Thoracic aorta (tissue), 2 donors: Measurements from ENCODE around the gene SORBS2. TPM values are rescaled to one million over a fixed set of nuclear protein-coding genes. Genes with fewer than 3 reads are reported as not detected.

Source experiments
- ATAC-seq: fragments of 150-250 bp; one replicate; pipeline ENCODE4 v1.8.0; 2017; ENCODE audit warnings: low read depth; ENCODE audit not compliant: insufficient number of reproducible peaks, low FRiP score
- DNase-seq: peaks from one replicate; pipeline ENCODE4 v3.0.0-alpha.2; 2020; ENCODE audit warnings: low spot score
- H3K27ac ChIP-seq, 2 donors: fragments of 200-600 bp; sonication (generic); 1 replicate in 1 of 2; 2 replicates in 1 of 2; pipeline ENCODE4 v1.5.1; 2016; ENCODE audit warnings: mild to moderate bottlenecking in 2 of 2, moderate library complexity in 2 of 2
- H3K27me3 ChIP-seq: fragments of 200-600 bp; sonication (generic); replicated peaks from 2 replicates; pipeline ENCODE4 v1.6.0; 2016; ENCODE audit warnings: mild to moderate bottlenecking; ENCODE audit not compliant: insufficient read depth
- H3K36me3 ChIP-seq: fragments of 200-600 bp; sonication (generic); one replicate; pipeline ENCODE4 v1.5.1; 2016
- H3K4me1 ChIP-seq, 2 donors: fragments of 200-600 bp; sonication (generic); 1 replicate in 1 of 2; 2 replicates in 1 of 2; pipeline versions ENCODE4 v1.5.1 to v1.6.0; 2016; ENCODE audit warnings: low read depth in 2 of 2, mild to moderate bottlenecking in 1 of 2; ENCODE audit not compliant: control insufficient read depth in 1 of 2
- H3K4me3 ChIP-seq: fragments of 200-600 bp; sonication (generic); 2 replicates; pipeline ENCODE4 v1.5.1; 2016; ENCODE audit warnings: mild to moderate bottlenecking
- H3K9me3 ChIP-seq: fragments of 200-600 bp; sonication (generic); 2 replicates; pipeline ENCODE4 v1.5.1; 2016
- total RNA-seq, 2 donors: library from RNA; depleted of rRNA; stranded (reverse); fragments of >200 nt; gene quantifications; one replicate each; pipeline versions ENCODE4 v1.1.0 to v1.2.3, GENCODE V29; 2016
- TF ChIP-seq, protein P1 (sequence below): fragments of 200-600 bp; sonication (generic); IDR thresholded peaks from one replicate; pipeline ENCODE4 v1.5.1; 2019; ENCODE audit warnings: antibody characterized with exemption

SORBS2 gene
- total RNA-seq, 2 donors from 2014 or later, result 268 to 443 TPM

DNA sequence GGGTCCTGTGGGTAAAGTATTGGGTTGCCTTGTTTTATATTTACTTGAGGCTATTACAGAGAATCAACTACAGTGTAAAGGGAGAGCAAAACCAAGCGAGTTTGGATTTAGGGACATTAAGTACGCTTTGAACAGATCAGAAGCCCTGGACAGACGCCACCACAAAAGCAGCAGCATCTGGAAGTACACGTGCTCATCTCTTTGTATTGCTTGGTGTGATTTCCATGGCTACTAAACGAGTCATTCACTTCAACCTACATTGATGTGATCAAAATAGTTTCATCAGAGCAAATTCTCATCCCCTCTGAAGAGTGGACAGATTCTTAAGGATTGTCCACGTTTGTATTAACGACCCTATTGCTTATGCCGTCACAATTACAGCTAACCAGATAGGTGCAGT is 85.1 kb downstream of the SORBS2 start:
- TF ChIP-seq, protein P1, sequence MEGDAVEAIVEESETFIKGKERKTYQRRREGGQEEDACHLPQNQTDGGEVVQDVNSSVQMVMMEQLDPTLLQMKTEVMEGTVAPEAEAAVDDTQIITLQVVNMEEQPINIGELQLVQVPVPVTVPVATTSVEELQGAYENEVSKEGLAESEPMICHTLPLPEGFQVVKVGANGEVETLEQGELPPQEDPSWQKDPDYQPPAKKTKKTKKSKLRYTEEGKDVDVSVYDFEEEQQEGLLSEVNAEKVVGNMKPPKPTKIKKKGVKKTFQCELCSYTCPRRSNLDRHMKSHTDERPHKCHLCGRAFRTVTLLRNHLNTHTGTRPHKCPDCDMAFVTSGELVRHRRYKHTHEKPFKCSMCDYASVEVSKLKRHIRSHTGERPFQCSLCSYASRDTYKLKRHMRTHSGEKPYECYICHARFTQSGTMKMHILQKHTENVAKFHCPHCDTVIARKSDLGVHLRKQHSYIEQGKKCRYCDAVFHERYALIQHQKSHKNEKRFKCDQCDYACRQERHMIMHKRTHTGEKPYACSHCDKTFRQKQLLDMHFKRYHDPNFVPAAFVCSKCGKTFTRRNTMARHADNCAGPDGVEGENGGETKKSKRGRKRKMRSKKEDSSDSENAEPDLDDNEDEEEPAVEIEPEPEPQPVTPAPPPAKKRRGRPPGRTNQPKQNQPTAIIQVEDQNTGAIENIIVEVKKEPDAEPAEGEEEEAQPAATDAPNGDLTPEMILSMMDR, result no peak
- Histone ChIP-seq H3K4me1 (peaks cover 16 to 77% of the 10 kb centered on the region in 2 donors), H3K27me3 (no peaks in the 10 kb centered on the region), H3K4me3 (no peak overlapping the region), H3K36me3 (no peaks in the 10 kb centered on the region), H3K9me3 (no peaks in the 10 kb centered on the region), H3K27ac (peak overlapping the region in 1 of 2 donors; percentile 18)
- ATAC-seq, result no peak
- no peak for DNase-seq

DNA sequence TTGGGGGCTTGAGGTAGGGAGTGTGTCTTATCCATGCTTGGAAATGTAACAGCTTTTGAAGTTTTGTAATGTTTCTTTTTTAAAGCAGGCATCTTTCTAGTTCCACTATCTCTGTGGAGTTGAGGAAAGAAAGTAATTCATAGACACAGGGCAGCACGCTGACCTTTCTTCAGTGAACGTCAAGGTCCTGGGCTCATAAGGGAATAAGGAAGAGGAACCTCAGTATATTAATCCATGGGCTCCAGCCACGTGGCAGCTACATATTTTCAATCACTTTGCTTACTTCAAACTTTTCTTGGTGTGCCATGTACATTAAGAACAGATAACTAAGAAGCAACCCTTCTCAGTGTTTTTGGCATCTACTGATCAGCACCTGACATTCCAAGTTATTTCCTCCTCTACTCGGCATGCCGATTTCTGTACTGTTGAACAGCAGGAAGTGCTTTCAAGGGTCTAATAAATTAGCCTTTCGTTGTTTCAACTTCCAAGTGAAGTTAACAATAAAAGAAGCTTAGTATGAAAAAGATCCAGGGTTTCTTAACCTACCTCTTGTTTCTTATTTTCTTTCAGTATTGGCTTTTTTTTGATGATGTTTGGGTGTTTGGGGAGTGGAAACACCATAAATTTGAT is 88.2 kb downstream of the SORBS2 start:
- H3K4me1 ChIP-seq, result peaks cover 10 to 80% of the 10 kb centered on the region in 2 donors
- no peak for DNase-seq
- no peak overlapping the region for H3K4me3 ChIP-seq
- TF ChIP-seq, protein P1, result no peak
- H3K27me3 ChIP-seq, result no peaks in the 10 kb centered on the region
- no peaks in the 10 kb centered on the region for H3K9me3 ChIP-seq
- H3K27ac ChIP-seq, result peak overlapping the region; percentile 57 to 78
- H3K36me3 ChIP-seq, result no peaks in the 10 kb centered on the region
- no peak for ATAC-seq

DNA sequence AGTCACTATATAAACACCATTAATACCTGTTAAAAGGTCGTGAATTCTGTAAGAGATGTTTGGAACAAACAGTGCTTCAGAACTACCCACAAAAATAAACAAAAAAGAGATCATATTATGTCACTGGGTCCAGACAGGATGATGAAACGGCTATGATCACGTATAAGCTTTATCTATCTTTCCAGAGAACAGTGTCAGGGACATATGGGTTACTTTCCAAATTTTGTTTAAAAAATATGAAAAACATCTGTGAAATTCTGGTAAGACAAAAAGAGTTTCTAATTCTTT is 90.0 kb downstream of the SORBS2 start:
- Histone ChIP-seq H3K9me3 (no peaks in the 10 kb centered on the region), H3K36me3 (no peaks in the 10 kb centered on the region), H3K4me3 (peak overlapping the region; percentile 12), H3K4me1 (peaks cover 14 to 79% of the 10 kb centered on the region in 2 donors), H3K27me3 (no peaks in the 10 kb centered on the region), H3K27ac (peak overlapping the region; percentile 68 to 79)
- no peak for ATAC-seq
- TF ChIP-seq, protein P1, result no peak
- DNase-seq, result no peak

DNA sequence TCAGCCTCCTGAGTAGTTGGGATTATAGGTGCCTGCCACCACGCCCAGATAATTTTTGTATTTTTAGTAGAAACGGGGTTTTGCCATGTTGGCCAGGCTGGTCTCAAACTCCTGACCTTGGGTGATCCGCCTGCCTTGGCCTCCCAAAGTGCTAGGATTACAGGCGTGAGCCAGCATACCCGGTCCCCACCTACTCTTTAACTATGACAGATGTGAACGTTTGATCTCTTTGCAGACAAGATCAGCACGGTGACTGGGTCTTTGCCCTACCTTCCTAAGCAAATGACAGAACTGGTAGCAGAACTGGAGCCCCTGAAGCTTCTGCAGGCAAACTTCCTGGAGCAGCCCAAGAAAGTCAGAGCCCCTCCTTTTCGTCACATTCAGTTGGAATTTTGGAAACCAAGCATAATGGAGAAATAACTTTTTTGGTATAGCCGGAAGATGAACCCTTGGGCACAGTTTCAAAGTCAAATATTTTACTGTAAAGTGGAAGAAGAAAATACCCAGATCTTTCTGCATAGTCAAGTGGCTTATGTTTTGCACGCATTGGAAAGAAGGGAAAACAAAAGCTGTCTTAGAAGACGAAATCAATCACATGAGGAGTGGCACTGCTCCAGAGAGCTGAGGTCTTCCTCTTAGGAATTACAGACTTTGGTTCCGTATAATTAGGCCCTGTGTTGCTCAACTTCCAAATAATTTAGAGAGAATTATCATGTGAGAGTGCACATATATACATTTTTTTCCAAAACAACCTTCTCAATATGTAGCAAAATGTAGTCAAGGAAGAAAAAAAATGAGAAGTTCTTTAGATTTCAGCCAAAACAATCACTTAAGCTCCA is 90.6 kb downstream of the SORBS2 start:
- H3K27ac ChIP-seq, result peak overlapping the region; percentile 68 to 79
- no peaks in the 10 kb centered on the region for H3K36me3 ChIP-seq
- no peaks in the 10 kb centered on the region for H3K9me3 ChIP-seq
- H3K4me1 ChIP-seq, result peaks cover 14 to 76% of the 10 kb centered on the region in 2 donors
- TF ChIP-seq, protein P1, result no peak
- H3K27me3 ChIP-seq, result no peaks in the 10 kb centered on the region
- H3K4me3 ChIP-seq, result peak overlapping the region; percentile 12
- DNase-seq, result no peak
- ATAC-seq, result no peak

DNA sequence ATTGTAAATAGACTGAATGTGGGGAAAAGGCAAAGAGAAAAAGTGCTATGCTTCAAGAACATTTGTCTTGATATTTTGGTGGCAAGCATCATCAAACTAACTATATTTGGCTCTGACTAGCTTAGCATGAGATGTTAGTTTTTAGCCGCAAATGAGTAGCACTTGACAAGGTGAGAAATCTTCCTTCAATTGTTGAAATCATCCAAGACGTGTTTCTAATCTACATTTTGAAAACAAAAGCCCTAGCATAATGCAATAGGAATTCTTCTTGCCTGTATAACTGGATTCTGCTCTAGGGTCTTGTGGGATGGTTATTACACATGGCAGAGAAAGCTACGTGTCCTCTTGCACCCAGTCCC is 92.5 kb downstream of the SORBS2 start:
- ATAC-seq (no peak), DNase-seq (no peak)
- Histone ChIP-seq H3K4me1 (peaks cover 14 to 70% of the 10 kb centered on the region in 2 donors), H3K9me3 (no peaks in the 10 kb centered on the region), H3K4me3 (peak overlapping the region; percentile 35), H3K27me3 (no peaks in the 10 kb centered on the region), H3K36me3 (no peaks in the 10 kb centered on the region), H3K27ac (peak overlapping the region; percentile 36 to 62)
- TF ChIP-seq, protein P1, result no peak
